GM18909 (cell line): ENCODE results near the gene EID3.

Experiments
- ATAC-seq: cut with Tn5 transposase; IDR thresholded peaks from one replicate; pipeline ENCODE4 v1.9.1; 2021; ENCODE audit warnings: mild to moderate bottlenecking; ENCODE audit not compliant: unreplicated experiment, poor library complexity

Gene EID3

DNA sequence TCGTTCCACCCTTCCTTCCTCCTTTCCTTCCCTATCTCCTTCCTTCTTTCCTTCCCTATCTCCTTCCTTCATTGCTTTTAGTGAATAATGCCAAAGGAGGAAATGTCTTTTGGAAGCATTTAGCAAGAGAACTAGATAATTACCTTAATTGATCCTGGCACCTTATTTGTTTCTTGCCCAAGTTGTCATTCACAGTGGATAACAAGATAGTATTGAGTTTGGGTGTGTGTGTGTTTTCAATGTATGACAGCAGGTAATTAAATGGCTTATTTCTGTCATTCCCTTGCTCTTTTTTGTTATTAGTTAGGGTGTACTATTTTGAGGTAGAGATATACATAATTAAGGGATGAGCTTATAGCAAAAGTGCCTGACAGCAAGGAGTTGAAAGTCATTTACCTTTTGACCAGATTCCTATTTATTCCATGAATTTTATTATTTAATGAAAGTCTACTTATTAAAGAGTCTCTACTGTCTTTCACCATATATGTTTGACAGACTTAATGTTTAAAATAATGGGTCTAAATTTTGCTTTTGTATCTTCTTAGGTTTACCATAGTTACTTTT is 30.2 kb downstream of the EID3 start:
- no peak for ATAC-seq

GRCh38 chr12:104334581-104334980 is 31.0 kb downstream of the EID3 start:
- no peak for ATAC-seq

GRCh38 chr12:104336115-104336514 is 32.6 kb downstream of the EID3 start:
- ATAC-seq, result no peak

GRCh38 chr12:104337030-104337558 is 33.6 kb downstream of the EID3 start:
- no peak for ATAC-seq

DNA sequence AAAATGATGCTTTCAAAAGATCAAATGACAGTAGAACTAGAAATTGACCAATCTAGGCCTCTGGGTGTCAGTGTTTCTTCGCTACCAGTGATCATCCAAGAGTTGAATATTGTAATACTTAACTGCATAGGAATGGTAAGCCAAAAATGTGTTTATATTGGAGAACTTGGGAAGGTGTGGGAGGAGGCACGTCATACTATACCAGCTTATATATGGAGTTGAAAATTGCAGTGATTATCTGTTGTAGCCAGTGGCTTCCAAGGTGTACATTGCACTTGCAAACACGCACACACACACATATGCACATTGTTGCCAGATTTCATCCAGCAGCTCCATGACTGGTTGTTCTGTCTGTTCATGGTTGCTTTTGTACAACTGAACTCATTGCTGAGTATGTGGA is 36.1 kb downstream of the EID3 start:
- ATAC-seq, result no peak

DNA sequence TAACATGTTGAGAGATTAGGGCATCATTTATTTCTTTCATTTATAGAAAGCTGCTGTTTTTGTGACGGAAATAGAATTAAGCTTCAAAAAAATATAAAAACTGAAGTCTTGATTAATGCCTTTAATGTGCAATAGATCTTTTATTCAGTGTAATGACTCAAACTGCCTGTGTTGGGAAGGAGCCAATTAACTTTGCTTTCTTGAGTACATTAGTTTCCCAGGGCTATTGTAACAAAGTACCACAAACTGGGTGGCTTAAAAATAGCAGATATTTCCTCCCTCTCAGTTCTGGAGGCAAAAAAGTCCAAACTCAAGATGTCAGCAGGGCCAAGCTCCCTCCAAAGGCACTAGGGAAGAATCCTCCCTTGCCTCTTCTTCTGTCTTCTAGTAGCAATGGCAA is 36.6 kb downstream of the EID3 start:
- no peak for ATAC-seq

DNA sequence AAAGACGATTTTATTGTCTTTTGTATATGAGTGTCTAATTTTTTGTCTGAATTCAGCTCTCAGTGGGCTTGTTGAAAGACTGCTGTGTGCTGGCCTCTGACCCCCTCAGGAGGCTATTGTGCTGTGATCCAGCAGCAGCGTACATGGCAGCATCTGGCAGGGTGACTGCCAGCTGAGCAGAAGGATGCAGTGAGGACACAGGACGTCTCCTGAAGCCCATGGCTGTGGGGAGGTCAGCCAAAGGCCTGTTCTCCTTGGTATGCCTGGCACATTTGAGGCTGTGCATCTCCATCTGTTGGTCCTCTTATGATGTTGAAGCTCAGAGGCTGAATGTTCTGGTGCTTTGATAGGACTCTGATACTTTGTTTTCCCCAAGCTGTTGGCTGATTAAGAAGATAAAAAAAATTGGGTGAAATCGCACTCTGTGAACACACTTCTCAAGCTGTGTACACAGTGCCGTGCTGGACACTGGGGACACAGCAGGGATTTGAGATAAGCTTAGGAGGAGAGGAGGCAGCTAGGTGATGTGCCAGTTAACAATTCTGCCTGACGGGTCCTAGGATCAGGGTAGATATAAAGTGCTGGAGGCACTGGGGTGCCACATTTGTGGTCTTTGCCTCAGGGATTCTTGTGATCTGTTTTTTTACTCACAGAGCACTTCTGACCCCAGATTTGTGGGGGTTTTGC is 37.5 kb downstream of the EID3 start:
- no peak for ATAC-seq

GRCh38 chr12:104342147-104342546 is 38.6 kb downstream of the EID3 start:
- ATAC-seq, result no peak

- no peak for ATAC-seq
Observed at GRCh38 chr12:104342635-104343249, 39.2 kb downstream of the EID3 start.

DNA sequence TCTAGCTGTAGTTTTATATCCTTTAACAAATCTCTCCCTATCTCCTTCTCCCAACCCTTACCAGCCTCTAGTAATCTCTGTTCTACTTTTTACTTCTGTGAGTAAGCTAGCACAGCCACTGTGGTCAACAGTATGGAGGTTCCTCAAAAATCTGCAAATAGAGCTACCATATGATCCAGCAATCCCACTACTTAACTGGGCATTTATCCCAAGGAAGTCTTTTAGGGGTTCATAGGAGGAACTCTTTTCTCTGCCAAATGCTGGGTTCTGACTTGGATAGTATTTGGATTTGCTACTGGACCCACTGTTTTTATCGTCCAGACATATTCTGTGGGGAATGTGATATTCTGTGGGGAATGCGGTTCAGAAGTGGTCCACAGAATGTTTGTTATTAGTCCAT is 41.1 kb downstream of the EID3 start:
- no peak for ATAC-seq

- no peak for ATAC-seq
Observed at GRCh38 chr12:104345234-104346066, 41.9 kb downstream of the EID3 start.

DNA sequence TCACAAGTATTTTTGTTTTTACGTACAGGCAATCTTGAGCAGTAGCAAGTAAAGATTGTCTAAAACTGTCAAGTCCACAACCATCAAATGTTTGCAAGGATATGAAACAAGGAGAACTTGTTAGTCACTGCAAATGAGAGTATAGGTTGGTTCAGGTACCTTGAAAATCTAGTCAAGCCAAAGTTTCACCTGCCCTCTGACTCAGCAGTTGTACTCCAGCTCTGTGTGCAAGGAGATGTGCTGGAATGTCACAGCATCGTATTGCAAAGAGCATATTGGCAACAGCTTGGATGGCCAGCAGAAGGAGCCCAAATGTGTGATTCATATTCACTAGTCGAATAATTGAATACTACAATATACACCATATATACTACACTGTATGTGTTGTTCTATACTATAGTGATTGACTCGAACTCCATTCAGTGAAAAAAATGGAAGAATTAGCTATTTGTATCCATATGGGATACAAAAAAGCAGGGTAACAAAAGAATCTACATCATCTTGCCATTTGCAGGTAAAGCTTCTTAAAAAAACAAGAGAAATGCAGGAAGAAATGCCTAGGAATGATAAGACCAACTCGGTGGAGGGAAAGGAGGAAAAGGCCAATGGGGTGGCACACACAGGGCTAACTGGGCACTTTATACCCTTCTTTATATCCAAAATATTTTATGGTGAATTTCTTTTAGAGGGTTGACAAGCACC is 44.0 kb downstream of the EID3 start:
- ATAC-seq, result no peak

- no peak for ATAC-seq
Observed at GRCh38 chr12:104348283-104348993, 44.9 kb downstream of the EID3 start.

DNA sequence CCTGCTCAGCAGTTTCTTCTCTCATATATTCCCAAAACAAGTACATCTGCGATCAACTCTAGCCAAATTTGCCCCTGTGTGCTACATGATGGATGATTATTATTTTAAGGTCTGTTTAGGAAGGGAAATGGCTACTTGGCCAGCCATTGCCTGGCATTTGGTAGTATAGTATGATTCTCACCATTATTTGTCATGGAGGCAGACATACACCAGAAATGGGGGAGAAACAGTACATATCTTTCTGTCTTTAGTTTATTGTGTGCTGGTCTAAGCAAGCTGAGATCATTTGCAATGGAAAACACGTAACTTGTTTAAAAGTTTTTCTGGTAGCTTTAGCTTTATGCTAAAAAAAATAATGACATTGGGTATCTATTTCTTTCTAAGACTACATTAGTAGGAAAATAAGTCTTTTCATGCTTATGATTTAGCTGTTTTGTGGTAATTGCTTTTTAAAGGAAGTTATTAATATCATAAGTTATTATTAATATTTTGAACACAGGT is 45.5 kb downstream of the EID3 start:
- ATAC-seq, result no peak

- ATAC-seq, result no peak
Observed at GRCh38 chr12:104350211-104351056, 46.9 kb downstream of the EID3 start.

- ATAC-seq, result no peak
Observed at GRCh38 chr12:104351057-104351983, 47.8 kb downstream of the EID3 start.

DNA sequence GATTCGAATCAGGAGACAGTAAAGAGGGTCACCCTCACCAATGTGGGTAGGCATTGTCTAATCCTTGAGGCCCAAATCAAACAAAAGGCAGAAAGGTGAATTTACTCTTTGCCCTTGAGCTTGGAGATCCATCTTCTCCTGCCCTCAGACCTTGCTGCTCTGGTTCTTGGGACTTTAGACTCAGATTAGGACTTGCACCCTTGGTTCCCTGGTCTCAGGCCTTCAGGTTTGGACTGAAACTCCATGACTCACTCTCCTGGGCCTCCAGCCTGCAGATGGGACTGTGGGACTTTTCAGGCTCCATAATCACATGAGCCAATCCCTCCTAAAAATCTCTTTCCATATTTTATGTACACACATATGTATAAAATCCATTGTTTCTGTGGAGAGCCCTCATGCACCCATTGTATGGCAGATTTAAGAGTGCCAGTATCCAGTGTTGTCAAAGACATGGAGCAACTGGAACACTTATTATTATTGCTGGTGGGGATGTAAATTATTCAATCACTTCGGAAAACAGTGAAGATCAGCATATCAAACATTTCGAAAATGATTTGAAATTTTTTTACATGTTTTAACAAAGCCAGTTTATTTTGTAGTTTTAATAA is 48.7 kb downstream of the EID3 start:
- no peak for ATAC-seq
